Hematopoietic multipotent progenitor cell treated with erythropoietin and hydrocortisone succinate and interleukin-3 and kit ligand, for 4 days (in vitro differentiated cells): ENCODE results near the gene NBEA.
"Not testable (repeated sequence)": the region's sequence is repeated elsewhere in the genome, so short reads cannot be mapped to it uniquely, and the experiment has no call there.

Experiments
- DNase-seq: peaks from one replicate; pipeline ENCODE4 v3.0.0-alpha.2; 2015

Gene NBEA

DNA sequence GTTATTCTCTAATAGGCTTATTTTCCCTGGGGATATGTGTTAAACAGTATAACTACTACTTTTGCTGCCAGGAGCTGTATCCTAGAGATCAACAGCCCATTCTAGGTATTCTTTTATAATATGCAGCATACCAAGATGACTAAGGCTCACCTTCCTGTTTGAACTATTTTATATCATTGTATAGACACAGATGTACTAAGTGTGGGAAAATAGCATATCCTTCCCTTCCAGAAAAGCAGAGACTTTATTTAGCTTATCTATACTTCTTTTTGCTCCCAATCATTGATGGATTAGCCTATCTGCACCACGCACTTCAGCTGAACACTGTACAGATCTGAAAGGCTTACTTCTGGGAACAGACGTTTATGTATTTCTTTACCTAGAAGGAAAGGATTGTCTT lies 451.8 kb downstream of the NBEA start:
- no peak for DNase-seq

DNA sequence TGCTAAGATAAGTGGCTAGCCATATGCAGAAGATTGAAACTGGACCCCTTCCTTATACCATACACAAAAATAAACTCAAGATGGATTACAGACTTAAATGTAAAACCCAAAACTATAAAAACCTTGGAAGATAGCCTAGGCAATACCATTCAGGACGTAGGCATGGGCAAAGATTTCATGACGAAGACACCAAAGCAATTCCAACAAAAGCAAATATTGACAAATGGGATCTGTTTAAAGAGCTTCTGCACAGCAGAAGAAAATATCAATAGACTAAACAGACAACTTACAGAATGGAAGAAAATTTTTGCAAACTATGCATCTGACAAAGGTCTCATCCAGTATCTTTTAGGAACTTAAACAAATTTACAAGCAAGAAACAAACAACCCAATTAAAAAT lies 466.2 kb downstream of the NBEA start:
- not testable (repeated sequence) for DNase-seq

DNA sequence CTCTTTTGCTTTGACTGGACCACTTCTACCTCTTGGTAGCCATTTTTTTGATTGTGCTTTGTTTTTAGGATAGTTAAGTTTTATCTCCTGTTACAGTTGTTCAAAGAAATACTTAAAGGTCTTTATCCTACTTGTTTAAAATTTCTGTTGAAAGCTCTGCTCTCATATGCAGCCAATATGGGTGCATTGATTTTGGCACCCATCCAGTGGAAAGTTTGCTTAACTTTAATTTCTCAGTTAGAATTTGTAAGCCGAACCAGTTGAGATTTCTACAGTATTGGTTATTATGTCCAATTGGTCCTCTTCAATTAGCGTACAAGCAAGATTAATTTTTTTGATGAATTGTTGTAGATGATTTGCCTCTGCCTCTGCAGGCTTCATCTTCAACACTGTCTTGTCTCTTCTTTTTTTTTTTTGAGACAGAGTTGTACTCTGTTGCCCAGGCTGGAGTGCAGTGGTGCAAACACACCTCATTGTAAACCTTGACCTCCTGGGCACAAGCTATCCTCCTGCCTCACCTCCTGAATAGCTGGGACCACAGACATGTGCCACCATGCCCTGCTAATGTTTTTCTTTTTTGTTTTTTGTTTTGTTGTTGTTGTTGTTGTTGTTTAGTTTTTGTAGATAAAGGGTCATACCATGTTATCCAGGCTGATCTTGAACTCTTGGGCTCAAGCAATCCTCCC lies 469.1 kb downstream of the NBEA start:
- DNase-seq: no peak

DNA sequence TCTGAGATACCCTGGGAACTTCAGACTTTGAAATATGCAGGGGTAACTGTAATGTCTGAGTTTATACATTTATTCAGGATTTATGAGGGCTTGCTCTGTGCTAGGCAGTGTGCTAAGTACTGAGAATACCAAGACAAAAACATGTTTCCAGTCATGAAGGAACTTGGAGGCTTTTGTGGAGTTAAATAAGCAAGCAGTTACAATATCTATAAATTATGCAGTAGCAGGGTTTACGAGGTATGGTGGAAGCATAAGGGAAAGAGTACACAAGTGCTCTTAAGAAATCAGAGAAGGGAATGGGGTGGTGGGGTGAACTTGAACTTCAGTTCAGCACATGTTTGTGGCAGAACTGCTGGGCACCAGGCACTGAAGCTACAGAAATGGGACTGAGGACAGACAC lies 506.4 kb downstream of the NBEA start:
- no peak for DNase-seq

DNA sequence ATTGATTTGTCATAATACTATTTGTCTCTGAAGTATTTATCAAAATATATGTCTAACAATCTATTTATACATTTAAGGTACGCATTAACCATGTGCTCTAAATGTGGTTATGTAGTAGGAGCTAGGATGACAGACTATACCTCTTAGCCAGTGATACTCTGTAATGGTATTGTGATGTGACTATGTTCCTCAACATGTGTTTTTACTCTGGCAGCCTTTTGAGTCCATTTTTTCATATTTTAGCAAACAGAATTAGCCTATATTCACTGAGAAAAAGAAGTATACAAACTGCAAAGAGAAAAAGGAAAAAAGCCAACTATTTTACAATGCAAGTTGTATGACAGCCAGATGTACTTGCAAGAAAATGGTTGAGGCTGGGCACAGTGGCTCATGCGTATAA lies 507.8 kb downstream of the NBEA start:
- no peak for DNase-seq

DNA sequence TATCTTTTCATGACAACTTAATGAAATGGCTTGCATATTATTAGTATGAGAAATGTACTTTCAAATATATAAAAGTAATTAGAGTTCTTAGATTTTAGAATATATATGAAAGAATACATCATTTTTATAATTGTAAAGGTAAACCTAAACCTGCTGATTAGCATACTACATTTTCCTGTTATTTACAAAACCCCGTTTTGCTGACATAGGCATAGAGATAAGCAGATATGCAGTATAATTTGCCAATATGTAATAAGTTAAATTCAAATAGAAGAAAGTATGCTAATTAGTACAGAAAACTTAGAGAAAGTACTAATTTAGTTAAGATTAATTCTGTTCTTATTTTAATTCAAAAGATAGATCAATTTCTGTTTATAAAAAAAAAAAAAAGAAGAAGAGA lies 513.0 kb downstream of the NBEA start:
- no peak for DNase-seq

DNA sequence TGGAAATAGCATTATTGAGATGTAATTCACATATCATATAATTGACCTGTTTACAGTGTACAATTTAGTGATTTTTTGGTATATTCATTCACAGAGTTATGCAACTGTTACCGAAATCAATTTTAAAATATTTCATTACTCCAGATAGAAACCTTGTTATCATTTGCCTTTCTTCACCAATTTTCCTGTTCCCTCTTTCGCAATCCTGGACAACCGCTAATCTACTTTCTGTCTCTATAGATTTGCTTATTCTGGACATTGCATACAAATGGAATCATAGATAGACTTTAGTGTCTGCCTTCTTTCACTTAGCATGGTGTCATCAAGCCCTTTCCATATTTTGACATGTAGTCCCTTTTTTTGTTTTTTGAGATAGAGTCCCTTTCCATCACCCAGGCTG lies 515.2 kb downstream of the NBEA start:
- no peak for DNase-seq

DNA sequence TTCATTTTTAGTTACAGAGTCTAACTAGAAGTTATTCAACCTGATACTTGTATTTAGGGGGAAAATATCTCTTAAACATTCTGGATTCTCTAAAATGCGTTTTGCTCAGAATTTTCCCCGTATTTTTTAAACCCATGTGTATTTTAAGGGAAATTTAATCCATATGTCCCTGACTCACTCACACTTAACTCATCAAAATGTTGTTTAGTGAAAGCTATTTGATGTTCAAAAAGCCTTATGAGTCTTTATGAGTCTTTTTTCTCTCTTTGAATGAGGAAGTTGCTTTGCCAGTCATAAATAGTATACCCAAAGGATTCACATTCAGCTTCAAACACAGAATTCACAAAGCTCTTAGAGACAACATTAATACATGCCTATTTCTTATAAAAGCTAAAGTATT lies 518.0 kb downstream of the NBEA start:
- DNase-seq: no peak

DNA sequence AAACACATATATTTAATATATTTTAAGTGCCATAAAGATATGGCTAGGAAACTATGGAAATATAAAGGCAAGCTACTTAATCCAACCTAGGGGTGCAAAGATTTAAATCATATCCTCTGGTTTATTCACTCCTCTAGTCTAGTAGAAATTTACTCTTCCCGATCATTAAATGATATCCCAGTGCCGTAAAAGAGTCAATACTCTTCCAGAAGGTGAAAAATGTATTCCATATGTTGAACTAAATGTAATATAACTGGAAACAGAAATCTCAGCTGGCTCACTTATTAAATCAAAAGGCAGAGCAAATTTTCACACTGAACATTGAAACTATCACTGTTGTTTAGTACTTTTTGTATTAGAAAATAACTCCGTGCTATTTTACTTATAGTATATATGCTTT lies 523.3 kb downstream of the NBEA start:
- DNase-seq: no peak

DNA sequence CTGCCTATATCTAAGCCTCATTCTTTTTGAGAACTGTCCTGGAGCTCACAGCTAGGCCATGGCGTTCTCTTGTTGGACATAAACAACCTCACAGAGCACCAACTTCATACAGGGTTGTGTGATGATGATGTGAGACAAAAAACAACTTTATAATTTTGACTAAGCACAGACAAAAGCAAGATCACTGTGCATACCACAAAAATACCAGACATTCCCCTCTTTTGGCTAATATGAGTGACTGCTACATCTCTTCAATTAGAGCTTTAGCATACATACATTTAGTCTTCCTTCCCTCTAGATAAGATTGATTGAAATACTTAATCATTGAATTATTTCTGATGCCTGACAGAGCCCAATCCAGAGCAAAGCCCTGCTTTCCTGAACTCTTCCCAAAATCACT lies 526.1 kb downstream of the NBEA start:
- no peak for DNase-seq

DNA sequence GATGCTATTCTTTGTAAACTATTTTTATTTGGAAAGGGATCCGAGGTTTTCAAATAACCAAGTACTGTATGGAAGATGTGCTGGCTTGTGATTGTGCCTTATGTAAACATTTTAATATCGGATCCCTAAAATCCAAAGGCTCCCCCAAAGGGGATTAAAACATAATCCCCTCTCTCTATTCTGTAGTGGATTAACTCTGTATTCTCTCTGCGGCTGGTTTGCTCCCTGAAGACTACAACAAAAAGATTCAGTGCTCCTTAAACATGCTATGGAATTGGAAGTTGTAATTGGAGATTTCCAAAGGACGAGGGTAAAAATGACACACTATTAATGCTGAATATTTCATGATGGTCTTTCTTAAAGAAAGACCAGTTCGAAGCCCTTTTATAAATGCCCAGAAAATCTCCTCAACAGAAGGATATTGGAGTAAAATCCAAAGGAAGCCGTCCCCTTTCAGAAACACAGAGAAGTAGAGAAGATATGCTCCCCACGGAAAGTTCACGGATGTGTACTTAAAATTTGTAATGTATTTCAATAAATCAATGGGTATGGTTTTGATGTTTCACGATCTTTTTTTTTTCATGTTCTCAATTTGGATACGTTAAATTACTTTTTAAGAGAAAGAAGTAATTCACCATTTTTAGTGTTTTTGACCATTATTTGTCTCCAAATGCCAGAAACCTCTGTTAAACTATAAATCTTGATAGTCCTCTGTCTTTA lies 527.9 kb downstream of the NBEA start:
- no peak for DNase-seq

DNA sequence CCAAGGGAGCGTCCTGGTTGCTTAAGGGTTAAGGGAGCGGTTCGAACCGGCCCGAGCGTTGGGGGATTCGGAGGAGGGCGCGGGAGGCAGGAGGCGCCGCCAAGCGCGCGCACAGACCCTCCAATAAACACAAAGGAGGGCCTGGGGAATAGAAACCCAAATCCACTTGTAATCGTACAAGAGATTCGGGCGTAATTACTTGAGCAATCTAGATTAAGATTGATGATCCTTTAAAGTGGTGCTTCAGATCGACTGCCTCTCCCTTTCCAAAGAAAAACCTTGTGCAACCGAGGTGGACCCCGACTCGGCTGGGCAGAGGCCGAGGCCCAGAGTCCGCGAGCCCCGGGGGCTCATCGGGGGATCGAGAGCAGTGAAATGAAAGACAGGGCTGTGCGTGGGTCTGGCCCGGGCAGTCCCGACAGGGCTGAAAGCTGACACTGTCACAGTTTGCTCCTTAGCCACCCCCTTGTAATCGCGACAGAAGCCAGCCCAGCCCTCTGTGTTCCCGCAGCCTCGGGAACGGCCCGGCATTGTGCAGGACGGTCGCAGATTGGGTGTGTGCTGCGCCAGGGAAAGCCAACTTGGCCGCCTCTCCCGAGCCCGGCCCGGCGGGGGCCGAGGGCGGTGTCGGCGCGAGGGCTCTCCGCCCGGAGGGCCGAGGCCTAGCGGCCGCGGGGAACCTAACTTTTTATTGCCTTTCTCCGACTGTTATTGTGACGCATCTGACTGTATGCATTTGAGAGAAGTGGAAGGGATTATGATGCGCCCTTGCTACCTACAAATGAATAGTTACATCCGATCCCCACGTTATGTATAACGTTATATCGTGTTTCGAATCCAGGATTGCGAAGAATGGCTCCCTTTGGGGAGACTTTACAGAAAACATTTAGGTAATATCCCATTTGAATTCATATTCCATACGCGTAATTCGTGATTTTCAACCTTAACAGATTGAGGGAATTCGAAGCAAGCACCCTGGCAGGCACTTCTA lies 528.9 kb downstream of the NBEA start:
- peak; percentile 44 for DNase-seq

DNA sequence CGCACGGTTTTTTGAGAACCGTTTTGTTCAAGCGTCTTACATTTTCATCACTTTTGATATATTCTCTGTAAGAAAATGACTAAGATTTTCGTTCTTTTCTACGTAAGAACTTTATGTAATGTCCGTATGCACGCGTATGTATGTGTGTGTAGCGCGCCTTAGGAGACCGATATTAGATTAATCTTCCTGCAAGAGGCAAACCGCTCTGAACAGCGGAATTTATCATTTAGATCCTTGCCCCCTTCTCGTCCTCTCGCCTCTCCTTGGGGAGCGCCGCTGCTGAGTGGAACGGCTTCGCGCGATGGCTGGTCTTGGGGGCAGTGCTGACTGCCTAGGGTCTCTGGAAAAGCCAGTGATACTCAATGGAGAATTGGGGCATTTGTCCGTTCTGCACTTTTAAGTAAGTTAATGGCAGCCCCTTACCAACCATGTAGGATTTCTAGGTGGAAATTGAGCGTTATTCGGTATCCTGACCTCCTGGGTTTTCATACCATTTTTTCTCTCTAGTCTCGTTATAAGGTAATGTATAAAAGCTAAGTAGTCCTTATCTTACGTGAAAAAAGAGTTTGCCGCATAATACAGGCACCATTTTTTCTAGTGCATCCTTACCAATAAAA lies 529.7 kb downstream of the NBEA start:
- peak; percentile 27 for DNase-seq

DNA sequence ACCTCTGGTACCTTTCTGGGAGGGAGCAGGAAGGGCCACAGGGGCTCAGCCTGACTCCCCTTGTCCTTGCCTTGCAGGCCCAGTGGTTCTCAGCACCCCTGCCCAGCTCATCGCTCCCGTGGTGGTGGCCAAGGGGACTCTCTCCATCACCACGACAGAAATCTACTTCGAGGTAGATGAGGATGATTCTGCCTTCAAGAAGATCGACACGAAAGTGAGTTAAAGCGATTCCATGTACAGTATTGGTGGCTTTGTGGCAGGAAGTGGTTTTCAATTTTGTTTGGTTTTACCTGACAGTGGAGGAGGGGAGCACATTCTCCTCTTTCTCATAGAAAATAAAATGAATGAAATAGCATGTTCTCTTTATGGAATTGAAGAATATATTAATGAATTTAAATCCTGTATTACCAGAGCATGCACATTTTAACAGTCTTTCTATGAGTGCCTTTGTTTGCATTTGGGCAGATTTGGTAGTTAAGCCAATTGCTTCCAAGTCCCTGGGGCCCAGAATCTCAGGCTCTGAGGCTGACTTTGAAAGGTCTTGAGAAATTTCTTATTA lies 530.3 kb downstream of the NBEA start:
- DNase-seq: no peak

DNA sequence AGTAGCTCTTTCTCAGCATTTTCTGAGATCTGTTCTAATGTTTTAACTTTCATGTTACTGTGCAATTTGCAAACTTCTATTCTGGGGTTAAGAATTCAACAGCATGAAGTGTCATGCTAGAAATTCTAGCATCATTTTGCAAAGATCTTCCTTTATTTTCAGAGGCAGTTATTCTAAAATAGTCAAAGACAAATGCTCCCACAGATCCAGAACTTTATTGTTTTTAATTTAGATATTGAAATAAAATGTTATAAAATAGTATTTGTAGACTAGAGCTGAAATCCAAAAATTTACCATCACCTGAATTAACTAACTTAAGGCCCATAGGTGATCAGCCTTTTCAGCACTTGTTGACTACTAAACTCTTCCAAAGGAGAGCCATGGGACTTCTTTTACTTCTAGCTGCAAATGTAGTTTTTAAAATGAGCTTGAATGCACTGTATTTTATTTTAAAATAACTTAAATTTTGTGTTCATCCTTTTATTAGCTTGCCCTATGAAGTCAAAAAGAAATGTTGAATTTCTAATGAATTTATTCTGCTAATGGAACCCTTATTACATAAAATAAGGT lies 531.2 kb downstream of the NBEA start:
- DNase-seq: no peak

DNA sequence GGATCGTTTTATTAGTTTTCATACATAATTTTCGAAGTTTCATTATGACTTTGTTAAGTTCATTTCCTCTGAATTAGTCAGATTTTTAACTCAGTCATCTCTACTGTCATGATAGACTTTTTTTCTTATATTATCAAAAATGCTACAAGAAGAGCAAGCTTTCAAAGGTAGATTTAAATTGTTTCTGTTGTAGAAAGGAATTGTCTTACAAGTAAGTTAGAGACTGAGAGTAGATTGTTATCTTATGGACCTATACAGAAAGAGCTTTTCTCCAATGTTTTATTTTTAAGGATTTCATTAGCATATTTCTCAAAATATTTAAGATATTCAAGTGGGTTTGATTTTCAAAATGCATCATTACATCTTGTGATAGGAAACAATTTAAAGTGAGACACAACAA lies 531.7 kb downstream of the NBEA start:
- no peak for DNase-seq

DNA sequence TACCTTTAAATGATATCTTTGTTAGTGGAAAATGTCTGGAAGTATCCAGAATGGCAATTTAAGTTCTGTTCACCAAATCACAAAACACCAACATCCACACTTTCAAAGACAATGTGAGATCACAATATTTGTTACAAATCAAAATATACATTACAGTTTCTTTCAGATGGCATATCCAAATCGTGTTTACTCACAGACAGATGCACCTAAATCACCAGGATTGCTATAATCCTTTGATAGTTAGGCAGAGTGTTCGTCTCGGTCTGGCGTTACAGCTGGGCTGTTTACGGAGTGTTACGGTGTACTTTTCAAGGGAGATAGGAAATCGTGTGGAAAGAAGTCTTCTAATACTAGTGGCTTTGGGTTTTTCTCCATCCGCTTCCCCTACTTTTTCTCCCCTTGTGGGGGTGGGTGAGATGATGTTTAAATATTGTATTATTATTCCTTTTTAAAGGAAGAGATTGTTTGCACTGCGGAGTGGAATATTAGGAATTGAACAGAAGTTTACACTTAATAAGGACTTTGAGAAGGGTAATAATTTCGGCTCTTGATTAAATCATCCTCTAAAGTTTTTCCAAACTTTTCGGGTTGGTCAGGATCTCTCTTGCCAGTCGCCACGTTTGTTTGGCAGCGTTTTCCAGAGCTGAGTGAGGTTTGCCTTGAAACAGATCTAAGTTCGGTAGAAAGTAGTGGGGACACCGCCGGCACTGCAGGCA lies 532.6 kb downstream of the NBEA start:
- DNase-seq: no peak

DNA sequence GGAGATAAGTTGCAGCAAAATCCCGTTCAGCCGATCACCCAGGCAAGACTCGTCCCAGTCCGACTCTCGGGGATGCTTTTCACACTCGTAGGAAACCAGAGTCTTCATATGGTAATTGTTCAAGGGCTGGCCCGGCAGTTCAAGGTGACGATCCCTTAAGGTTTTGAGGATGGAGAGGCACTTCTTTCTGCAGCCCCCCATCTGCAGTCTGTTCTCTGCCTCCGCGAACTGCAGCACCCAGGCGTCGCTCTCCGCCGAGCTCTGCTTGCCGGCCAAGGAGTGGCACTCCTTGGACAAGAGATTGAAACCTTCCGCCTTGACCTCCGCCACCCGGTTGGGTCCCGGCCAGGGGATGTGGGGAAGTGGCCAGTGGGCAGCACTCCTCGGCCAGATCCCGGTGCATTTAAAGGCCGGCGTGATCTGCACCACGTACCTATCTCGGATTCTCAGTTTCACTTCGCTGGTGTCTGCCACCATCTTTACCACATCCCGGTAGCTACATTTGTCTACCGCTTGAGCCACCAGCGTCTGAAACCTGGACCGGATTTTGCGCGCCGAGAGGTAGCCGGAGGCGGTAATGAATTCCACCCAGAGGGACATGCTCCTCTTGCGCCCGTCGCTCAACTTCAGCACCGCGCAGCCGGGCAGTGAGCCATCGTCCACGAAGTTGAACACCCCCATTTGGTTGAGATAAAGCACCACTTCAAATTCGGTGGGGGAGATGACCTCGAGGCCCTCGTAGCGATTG lies 533.3 kb downstream of the NBEA start:
- DNase-seq: peak; percentile 44

DNA sequence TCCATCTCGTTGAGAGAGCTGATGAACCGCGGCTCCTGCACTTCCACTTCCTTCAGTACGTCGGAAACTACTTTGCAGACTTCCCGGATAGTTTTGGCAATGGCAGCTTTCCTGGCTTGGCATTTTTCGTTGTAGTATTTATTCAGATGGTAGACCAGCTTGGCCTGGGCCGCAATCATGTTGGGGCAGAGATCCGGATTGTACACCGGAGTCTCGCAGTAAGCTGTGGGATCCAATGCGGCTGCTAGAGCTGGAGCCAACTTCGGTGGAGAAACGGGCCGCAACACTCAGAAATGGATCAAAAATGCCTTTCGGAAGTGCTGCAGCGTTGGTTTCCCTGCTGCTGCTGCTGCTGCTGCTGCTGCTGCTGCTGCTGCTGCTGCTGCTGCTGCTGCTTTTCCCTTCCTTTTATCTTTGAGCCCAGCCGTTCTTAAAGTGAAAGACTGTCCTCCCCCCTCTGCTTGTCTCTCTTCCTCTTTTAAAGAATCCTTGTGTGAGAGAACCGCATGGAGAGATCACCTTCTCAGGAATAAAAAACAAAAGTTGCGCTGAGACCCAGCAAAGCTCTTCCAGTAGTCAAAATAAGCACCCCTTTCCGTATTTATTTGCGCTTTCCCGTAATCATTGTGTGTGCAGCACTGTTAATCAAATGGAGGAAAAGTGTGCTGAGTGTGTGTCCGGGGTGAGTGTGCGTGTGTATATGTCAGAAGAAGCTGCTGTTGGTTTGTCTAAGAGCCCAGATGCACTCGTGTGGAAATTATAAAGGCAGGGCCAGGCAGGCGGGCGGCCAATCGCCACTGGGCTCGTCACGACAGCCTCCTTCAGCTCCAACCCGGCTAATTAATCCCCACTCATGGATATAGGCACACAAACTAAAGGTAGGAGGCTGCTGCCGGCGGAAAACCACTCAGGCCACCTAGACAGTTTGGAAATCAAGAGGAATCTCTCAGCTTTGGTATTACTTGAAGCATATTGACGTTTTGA lies 534.2 kb downstream of the NBEA start, which contains the start of gene MAB21L1:
TSS of gene MAB21L1 (minus strand) at position 730 of the 984 bp plus-strand sequence. CDS start at position 179, 551 bp downstream.
- peak; percentile 79 for DNase-seq
